Measurements from ENCODE around the gene RDH5. TPM values are rescaled to one million over a fixed set of nuclear protein-coding genes. Genes with fewer than 3 reads are reported as not detected.
"Not testable (repeated sequence)": the region's sequence is repeated elsewhere in the genome, so short reads cannot be mapped to it uniquely, and the experiment has no call there.

RDH5 gene
- polyA plus RNA-seq, 1 donor from 2014 or later, result 2.2 TPM

GRCh38 chr12:55755246-55755645 lies 35.1 kb downstream of the RDH5 start:
- Mint-ChIP-seq H3K4me1 (peaks cover 0 to 2% (median 0%) of the 10 kb centered on the region in 3 donors), H3K9me3 (no peaks in the 10 kb centered on the region), H3K4me3 (no peak overlapping the region), H3K27me3 (no peaks in the 10 kb centered on the region), H3K36me3 (peaks cover 7% of the 10 kb centered on the region), H3K27ac (no peak overlapping the region)

DNA sequence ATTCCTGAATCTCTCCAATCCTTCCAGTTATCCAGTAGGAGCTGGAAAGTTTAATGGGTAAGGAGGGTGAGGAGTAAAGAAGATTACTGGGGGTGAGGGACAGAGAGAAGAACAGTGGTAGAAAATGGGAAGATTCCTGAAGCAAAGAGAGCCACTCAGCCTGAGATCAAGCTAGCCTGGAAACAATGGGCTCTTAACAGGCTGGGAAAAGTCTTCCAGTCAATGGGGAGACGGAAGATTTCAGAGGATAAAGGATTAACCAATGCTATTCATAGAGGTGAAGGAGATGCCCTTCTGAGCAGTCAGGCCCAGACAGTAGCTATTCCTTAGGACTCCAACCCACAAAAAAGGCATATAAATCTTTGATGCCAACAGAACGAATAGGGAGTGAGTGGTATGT lies 37.5 kb downstream of the RDH5 start:
- no peaks in the 10 kb centered on the region for H3K27me3 Mint-ChIP-seq
- H3K4me3 Mint-ChIP-seq, result no peak overlapping the region
- no peaks in the 10 kb centered on the region for H3K9me3 Mint-ChIP-seq
- peaks cover 0 to 2% (median 0%) of the 10 kb centered on the region in 3 donors for H3K4me1 Mint-ChIP-seq
- peak overlapping the region in 1 of 3 donors; percentile 12 for H3K27ac Mint-ChIP-seq
- peaks cover 8% of the 10 kb centered on the region for H3K36me3 Mint-ChIP-seq

GRCh38 chr12:55758575-55758974 lies 38.4 kb downstream of the RDH5 start:
- H3K27me3 Mint-ChIP-seq, H3K36me3 Mint-ChIP-seq, H3K4me3 Mint-ChIP-seq, H3K9me3 Mint-ChIP-seq, H3K4me1 Mint-ChIP-seq, H3K27ac Mint-ChIP-seq: not testable (repeated sequence)

DNA sequence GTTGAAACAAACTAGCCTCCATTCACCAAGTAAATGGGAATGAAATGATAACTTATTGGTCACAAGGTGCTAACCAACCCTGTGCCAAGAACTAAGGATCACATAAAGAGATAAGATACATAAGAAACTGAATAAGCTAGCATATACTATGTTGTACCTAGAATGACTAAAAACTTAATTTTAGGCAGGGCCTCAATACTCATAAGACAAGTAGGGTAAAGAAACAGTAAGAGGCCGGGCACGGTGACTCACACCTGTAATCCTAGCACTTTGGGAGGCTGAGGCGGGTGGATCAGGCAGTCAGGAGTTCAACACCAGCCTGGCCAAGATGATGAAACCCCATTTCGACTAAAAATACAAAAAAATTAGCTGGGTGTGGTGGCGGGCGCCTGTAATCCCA lies 40.5 kb downstream of the RDH5 start:
- Mint-ChIP-seq H3K4me3 (no peak overlapping the region), H3K27me3 (no peaks in the 10 kb centered on the region), H3K4me1 (peaks cover 0 to 2% (median 0%) of the 10 kb centered on the region in 3 donors), H3K27ac (peak overlapping the region in 1 of 3 donors; percentile 2), H3K9me3 (no peaks in the 10 kb centered on the region), H3K36me3 (peaks cover 10% of the 10 kb centered on the region)

GRCh38 chr12:55762646-55763045 lies 42.5 kb downstream of the RDH5 start:
- Mint-ChIP-seq H3K4me3 (no peak overlapping the region), H3K27ac (no peak overlapping the region), H3K9me3 (no peaks in the 10 kb centered on the region), H3K36me3 (peaks cover 7% of the 10 kb centered on the region), H3K27me3 (no peaks in the 10 kb centered on the region), H3K4me1 (peaks cover 0 to 3% (median 2%) of the 10 kb centered on the region in 3 donors)

DNA sequence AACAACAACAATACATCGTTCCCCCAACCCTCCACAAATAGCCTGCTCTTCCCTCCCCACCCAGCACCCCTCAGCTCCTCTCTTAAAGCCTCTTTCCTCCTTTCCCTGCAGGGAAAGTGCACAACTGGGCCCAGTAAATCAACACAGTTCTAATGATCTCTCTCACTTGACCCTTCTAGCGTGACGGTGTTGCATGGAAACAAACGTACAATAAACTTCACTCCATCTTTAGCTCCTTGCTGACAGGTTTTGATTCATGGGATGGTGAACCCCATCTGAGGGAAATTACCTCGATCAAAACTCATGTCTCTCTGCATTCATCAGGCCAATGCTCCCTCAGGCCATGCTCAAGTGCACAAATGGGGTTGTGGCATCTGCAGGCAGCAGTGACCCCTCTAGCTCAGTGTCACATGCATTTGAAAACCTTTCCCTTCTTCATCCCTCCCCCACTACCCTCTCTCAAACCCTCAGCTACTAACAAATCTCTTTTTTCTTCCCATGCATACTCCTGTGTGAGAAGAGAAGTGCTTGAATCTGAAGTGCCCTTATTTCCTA lies 45.6 kb downstream of the RDH5 start:
- Mint-ChIP-seq H3K27me3 (no peaks in the 10 kb centered on the region), H3K36me3 (peaks cover 4% of the 10 kb centered on the region), H3K4me3 (no peak overlapping the region), H3K4me1 (peaks cover 0 to 5% (median 2%) of the 10 kb centered on the region in 3 donors), H3K9me3 (no peaks in the 10 kb centered on the region), H3K27ac (peak overlapping the region in 1 of 3 donors; percentile 48)

DNA sequence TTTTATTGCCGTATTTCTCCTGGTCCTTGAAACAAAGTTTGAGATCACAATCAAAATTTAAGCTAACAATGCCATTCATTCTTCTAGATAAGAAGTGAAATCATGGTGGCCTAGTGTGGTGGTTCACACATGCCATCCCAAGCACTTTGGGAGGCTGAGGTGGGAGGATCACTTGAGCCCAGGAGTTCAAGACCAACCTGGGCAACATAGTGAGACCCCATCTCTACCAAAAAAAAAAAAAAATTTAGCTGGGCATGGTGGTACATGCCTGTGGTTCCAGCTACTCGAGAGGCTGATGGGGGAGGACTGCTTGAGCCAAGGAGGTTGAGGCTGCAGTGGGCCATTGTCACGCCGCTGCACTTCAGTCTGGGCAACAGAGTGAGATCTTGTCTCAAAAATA lies 47.0 kb downstream of the RDH5 start:
- peaks cover 0 to 7% (median 2%) of the 10 kb centered on the region in 3 donors for H3K4me1 Mint-ChIP-seq
- H3K9me3 Mint-ChIP-seq, result no peaks in the 10 kb centered on the region
- no peak overlapping the region for H3K27ac Mint-ChIP-seq
- no peak overlapping the region for H3K4me3 Mint-ChIP-seq
- no peaks in the 10 kb centered on the region for H3K27me3 Mint-ChIP-seq
- H3K36me3 Mint-ChIP-seq, result peaks cover 7% of the 10 kb centered on the region

DNA sequence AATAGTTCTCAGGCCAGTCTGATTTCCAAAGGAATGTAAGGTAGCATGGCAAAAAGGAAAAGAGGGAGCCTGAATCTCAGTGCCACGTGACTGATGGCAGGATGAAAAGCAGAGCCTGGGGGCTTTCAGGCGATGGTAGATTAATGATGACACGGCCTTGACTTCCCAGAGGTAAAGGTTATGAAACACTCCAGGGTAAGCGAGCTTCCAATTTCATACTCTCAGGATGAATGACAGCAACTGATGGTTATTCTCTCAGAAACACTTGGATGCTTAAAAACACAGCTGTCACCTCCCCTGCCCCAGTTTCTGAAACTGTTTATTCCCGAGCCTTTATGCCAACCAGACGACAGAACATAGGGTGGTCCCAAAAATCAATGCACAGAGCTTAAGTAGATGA lies 51.5 kb downstream of the RDH5 start:
- no peaks in the 10 kb centered on the region for H3K9me3 Mint-ChIP-seq
- peaks cover 4% of the 10 kb centered on the region for H3K36me3 Mint-ChIP-seq
- H3K27ac Mint-ChIP-seq, result peak overlapping the region in 2 of 3 donors; percentile 35
- H3K4me3 Mint-ChIP-seq, result no peak overlapping the region
- H3K4me1 Mint-ChIP-seq, result peaks cover 0 to 5% (median 2%) of the 10 kb centered on the region in 3 donors
- no peaks in the 10 kb centered on the region for H3K27me3 Mint-ChIP-seq

Other genes starting within 250 kb of the RDH5 start
- not detected for gene OR6C68, start 228.0 kb upstream of the RDH5 start, polyA plus RNA-seq
- not detected for gene OR6C4, start 170.8 kb upstream of the RDH5 start, polyA plus RNA-seq
- not detected for gene OR2AP1, start 147.9 kb upstream of the RDH5 start, polyA plus RNA-seq
- not detected for gene OR10P1, start 83.5 kb upstream of the RDH5 start, polyA plus RNA-seq
- gene ITGA7, start 12.5 kb upstream of the RDH5 start, polyA plus RNA-seq, result 0.13 TPM
- gene BLOC1S1, start 4.3 kb upstream of the RDH5 start, polyA plus RNA-seq, result 174 TPM
- 171 TPM for gene CD63, start 8.6 kb downstream of the RDH5 start, polyA plus RNA-seq
- gene GDF11, start 22.7 kb downstream of the RDH5 start, polyA plus RNA-seq, result 1.1 TPM
- 94.2 TPM for gene SARNP, start 97.3 kb downstream of the RDH5 start, polyA plus RNA-seq
- gene ORMDL2, start 97.6 kb downstream of the RDH5 start, polyA plus RNA-seq, result 97.5 TPM
- gene DNAJC14, start 109.2 kb downstream of the RDH5 start, polyA plus RNA-seq, result 35.9 TPM
- gene MMP19, start 122.5 kb downstream of the RDH5 start, polyA plus RNA-seq, result not detected
- gene PYM1, start 207.5 kb downstream of the RDH5 start, polyA plus RNA-seq, result 76.5 TPM
- gene DGKA, start 210.8 kb downstream of the RDH5 start, polyA plus RNA-seq, result 114 TPM
- gene PMEL, start 245.6 kb downstream of the RDH5 start, polyA plus RNA-seq, result 1.1 TPM
- gene CDK2, start 246.4 kb downstream of the RDH5 start, polyA plus RNA-seq, result 8.9 TPM